Stimulated activated CD4-positive, alpha-beta T cell treated with anti-CD3 and anti-CD28 coated beads, Interleukin-15, amount 100 ng/mL, for 48 hours (primary cell): ENCODE data around the gene ARHGAP27.

Experiments
- DNase-seq, 2 donors: peaks; one replicate each; pipeline ENCODE4 v3.0.0-alpha.2; 2020; ENCODE audit warnings: low read depth in 2 of 2

ARHGAP27 gene

DNA sequence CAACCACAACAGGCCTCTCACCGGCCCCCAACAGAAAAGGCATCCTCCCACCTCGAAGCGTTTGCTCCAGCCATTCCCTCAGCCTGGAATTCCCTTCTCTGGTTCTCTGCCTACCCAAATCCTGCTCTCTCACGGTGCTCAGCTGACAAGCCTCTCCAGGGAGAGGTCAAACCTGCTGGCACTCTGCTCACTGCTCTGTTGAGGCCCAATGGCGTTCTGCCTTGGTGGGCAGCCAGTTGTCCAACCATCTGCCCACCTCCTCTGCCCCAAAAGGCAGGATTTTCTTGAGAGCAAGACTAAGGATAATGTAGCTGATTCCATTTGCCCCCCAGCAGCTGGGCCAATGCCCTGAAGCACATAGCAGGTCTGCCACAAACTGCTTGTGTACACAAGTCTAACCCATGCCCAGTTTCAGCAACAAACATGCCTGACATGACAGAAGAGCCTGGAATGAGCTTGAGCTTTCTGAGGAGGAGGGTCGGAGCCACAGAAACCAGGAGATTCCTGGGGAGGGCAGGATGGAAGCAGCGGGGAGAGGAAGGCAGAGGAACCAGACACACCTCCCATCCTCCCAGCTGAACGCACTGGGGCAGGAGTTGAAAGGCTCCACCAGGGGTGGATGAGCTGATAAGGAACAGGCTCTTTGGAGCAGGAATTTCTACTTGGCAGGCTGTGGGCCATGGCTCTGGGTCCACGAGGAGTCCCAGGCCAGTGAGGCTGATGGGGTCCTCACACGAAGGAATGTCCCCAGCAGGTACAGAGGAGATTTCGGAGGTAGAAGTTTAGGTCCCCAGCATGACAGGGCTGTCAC lies 23.9 kb downstream of the ARHGAP27 start:
- DNase-seq = no peak

DNA sequence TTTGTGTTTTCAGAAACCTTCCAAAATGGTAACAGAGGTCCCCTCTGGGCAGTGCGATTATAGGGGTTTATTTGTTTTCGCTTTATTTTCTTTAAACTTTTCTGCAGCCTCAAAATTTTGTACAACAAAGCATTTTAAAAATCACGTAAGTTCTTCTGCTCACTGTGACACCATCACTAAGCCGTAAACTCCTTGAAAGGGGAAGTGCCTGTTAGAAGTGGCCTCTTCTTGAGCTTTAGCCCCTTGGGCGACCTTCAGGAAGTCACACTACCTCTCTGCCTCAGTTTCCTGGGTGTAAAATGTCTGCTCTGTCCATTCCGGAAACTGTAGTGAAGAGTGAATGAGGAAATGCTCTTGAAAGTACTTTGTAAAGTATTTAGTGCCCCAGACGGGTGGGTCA lies 26.6 kb downstream of the ARHGAP27 start:
- DNase-seq = no peak

DNA sequence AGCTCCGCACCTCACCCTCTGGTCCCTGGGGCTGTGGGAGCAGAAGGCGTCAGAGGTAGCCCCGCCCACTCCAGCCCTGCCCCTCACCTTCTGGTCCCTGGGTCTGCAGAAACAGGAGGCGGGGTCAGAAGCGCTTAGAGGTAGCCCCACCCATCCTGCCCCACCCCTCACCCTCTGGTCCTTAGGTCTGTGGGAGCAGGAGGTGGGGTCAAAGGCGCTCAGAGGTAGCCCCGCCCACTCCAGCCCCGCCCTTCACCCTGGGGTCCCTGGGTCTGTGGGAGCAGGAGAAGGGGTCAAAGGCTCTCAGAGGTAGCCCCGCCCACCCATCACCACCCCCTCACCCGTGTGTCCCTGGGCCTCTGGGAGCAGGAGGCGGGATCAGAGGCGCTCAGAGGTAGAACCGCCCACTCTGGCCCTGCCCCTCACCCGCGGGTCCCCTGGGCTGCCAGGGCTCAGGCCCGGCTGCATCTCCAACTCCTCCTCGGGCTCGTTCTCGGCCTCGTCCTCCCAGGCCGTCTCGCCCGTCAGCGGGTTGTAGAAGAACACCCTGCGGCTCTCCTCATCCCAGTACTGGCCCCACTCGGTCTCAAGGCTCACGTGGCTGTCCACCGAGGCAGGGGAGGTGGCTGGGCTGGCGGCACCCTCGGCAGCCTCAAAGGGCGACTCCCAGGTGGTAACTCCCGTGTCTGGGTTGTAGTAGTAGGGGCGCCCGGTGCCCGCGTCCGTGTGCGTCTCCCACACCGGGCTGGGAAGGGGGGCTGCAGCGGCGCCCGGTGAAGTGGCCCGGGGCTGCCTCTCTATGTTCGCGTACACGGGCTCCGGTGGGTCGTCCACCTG lies 27.2 kb downstream of the ARHGAP27 start:
- DNase-seq = no peak

DNA sequence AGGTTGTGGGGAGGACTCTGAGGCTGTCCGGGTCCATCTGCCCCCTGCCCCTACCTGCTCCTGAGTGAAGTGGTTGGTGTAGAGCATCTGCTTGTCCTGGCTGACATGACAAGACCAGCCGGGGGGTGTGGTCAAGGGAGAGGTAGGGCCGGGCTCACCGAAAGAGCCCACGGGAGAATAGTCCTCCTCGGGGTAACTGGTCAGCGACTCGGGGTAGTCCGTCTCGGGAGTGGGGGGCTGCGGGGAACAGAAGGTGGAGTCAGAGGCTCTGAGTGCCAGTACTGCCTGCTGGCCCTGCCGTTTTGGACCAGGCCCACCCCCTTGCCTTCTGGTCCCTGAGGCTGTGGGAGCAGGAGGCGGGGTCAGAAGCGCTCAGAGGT lies 27.8 kb downstream of the ARHGAP27 start:
- no peak for DNase-seq

DNA sequence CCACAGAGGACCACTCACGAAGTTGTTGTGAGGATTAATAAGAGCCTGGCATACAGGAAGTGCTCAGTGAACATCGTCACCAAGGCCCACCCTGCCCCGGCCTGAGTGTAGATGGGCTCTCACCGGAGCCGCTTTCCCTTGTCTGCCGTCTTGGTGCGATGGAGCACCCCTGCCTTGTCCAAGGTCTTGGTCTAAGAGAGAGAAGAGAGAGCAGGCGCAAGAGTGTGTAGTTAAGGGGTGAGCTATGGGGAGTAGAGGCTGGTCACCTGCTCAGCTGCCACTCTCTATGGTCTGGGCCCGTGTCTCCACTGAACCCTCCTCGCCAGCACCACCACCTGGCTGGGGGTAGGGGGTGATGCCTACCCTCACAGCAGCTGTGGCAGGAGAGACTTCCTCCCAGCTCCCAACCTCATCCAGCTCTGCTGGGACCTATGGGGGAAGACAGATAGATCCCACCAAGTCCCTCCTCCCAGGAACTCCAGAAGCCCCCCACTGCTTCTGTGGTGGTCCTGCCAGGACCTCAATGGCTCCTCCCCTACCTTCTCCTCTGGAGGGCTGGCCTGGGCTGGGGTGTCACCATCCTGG lies 28.7 kb downstream of the ARHGAP27 start:
- DNase-seq = no peak

DNA sequence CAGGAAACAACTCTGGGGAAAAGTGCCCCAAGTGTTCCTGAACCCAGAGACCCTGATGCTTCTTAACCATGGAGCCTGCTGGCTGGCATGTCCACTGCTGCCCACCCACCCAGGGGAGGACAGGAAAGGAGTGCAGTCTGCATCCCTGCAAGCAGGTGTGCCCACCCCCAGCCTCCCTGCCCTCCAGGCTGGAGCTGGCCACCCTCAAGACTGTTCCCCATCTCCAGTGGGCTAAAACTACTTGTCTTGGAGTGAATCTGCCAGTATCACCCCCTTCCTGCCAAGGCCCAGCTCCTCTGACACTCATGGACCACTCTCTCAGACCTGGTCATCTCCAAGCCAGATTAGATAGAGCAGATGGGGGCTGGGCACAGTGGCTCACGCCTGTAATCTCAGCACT lies 29.8 kb downstream of the ARHGAP27 start:
- no peak for DNase-seq

DNA sequence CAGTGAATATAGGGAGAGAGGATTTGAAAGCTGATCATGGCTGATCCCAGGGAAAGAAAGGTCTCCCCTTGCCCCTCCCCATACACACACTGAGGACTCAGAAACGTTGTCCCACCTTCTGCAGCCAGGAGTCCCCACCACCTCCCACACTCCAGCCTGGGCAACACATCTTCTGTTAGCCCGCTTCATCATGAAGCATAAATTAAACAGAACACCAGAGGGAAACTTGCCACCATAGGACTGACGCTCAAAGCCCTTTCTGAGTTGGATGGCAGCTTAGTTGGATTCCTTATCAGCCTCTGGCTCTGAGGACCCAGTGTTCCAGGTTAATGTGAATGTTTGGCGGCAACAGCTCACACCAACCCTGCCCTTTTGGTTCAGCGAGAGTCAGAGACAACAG lies 33.9 kb downstream of the ARHGAP27 start:
- DNase-seq = no peak

DNA sequence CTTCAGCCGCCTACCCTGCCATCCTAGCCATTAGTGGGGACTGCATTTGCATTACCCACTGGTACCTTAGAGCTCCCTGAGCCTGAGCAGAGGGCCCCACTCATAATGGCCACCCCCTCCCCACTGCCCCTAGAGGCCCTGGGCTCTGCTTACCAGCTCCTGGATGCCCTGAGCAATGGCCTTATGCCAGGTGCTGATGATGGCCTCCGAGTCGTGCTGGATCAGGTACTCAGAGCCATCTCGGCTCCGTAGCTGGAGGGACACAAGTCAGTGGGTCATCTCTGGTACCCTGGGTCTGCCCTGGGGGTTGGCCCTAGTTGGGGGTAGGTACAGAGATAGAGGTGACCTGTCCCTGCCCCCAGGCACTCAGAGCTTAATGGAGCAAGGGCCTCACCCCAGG lies 34.9 kb downstream of the ARHGAP27 start:
- no peak for DNase-seq

DNA sequence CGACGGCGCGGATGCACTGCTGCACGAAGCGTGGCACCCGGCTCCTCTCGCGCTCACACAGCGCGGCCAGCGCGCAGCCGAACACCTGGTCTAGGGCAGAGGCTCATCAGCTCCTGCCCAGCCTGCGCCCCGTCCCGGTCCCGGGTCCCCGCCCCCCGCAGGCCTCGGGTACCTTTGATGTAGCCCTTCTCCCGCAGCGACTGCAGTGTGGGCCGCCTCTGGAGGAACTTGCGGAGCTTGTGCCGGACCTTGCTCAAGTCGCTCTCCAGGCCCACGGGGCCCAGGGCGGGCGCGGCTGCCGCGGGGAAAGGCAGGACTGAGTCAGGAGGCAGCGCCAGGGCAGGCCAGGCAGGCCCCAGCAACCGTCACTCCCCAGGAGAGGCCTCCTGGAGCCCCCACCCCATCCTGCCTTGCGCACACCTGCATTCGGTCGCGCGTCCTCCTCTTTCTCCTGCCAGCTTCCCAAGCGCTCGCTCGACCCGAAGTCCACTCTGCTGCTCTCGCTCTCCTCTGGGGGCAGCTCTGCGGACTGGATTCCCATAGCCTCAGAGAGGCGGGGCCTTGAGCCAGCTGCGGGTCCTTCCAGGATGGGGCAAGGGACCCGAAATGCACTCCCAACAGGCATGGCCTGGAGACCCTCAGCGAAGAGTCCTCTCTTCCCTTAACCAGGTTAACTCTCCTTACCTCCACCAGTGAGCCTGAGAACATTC lies 36.0 kb downstream of the ARHGAP27 start:
- DNase-seq = no peak

DNA sequence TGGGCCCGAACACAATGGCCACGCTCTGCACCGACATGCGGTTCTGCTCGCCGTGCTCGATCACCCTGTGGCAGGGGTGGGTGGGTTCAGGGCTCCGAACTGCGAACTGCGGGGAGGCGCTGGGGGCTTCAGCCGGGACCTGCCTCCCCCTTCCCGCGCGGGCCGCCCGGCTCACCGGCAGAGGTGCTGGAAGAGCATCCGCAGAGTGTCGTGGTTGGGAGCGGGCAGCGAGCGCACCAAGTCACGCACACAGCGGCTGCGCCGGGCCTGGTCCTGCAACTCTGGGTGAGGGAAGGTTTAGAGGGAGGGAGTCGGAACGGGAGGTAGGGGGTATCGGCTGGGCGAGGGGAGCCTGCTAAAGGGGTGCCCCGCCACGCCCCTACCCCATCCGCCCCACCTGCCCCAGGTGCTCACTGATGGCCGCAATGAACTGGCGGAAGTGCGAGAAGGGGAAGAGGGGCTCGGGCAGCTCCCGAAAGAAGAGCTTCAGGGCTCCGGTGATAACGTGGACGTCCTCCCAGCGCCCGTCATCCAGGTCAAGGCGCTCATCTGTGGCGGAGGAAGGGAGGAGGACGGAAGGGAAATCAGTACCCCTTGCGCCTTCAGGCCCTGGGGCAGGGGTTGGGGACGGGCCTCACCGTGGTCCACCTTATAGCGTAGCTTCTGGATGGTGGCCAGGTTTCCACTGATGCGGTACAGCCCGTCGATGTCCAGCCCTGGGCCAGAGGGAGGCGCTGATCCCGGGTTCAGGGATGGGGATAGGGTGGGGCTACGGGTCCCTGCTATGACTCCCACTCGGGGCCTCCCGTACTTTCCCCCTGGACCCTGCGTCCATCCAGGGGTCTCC lies 36.9 kb downstream of the ARHGAP27 start:
- DNase-seq = no peak

DNA sequence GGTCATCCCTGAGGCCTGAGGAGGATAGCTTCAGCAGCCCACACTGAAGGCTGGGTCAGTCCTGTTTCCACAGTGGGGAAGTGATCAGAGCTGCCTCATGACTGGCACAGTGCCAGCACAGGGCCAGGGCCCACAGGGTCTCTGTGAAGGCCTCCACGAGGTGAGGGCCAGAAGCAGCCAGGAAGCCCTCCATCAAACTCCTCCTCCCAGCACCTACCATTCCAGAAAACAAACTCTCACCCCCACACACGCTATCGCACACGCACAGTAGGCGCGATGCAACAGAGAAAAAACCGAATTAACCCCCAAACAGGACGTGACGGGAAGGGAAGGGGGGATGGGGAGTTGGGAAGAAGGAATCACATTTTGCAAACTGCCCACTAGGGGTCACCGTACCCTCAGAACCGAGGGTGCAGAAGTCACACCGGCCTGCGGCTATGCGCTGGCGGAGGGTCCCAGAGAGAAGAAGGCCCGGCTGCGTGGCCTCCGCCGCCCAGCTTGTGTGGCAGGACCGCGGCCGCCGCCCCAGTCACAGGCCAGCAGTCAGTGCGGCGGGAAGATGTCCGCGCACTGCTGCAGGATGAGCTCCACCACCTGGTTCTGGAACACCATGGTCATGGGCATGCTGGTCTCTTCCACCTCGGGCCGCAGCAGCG lies 37.6 kb downstream of the ARHGAP27 start:
- DNase-seq = no peak

DNA sequence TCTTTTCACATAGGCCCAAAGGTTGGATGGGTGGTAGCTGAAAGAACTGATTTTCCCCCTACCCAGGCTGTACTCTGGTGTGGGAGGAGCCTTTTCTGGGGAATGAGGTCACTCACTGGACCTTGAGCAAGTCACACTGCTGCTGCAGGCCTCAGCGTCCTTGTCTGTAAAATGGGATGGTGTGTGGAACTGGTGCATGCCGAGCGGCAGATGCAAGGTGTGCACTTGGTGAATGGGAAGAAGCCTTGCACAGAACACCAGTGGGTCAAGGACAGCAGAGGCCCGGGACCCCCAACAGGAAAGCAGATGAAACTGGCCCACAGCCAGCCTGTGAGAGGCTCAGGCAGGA lies 38.1 kb downstream of the ARHGAP27 start:
- no peak for DNase-seq

DNA sequence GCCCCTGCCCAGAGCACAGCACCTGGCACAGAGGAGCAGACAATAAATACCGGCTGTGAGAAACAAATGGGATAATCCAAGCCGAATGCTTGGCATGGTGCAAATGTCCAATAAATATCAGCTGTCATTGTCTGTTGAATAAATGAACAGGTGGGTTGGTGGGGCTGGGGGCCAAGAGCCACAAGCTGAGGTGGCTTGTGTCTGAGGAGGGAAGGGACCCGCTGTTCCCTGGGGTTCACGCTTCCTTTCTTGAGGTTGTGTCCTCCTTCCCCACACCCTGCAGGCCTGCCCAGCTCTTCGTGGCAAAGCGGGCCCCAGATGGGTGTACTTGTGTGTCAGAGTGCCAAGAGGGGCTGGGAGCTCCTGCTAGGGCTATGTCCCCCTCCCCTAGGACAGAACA lies 38.6 kb downstream of the ARHGAP27 start:
- no peak for DNase-seq

DNA sequence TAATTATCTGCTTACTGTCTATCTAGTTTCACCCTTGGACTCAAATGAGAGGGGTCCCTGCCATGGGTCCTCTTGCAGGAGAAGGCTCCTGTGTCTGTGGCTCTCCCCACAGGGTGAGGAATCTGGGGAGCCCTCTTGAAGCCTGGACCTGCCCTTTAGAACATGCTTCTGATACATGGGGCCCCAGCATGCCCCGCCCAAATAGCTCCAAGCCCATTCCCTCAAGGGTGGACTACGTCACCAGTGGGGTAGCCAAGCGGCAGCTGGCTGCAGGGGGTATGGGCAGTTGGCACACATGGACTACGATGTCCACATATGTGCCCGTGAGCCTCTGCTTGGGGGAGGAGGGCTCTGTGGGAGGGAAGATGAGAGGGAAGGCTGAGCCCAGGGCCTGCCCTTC lies 39.3 kb downstream of the ARHGAP27 start:
- DNase-seq = no peak

DNA sequence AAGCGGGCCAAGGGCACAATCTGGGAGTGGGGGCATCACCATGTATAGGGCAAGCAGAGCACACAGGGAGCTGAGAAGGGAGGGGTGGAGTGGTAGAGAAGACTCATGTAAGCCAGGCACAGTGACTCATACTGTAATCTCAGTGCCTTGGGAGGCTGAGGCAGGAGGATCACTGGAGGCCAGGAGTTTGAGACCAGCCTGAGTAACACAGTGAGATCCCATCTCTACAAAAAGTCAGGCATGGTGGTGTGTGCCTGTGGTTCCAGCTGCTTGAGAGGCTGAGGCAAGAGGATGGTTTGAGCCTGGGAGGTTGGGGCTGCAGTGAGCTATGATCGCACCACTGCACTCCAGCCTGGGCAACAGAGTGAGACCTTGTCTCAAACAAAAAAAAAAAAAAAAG lies 40.8 kb downstream of the ARHGAP27 start:
- DNase-seq = no peak

DNA sequence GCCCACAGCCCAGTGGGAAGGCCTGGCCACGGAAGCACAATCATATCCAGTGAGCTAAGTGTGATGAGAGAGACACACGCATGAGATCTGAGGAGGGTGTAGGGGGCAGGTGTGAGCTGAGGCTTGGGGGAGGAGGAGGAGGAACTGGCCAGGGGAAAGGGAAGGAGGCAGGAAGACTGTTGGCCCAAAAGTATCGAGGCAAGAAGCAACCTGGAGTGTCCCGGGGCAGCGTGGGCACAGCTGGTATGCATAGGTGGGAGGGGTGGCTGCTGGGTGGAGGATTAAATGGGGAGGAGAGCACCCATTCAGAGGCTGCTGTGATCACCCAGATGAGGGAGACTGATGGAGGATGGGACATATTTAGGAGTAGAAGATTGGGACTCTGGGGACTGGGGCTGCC lies 41.4 kb downstream of the ARHGAP27 start:
- no peak for DNase-seq

DNA sequence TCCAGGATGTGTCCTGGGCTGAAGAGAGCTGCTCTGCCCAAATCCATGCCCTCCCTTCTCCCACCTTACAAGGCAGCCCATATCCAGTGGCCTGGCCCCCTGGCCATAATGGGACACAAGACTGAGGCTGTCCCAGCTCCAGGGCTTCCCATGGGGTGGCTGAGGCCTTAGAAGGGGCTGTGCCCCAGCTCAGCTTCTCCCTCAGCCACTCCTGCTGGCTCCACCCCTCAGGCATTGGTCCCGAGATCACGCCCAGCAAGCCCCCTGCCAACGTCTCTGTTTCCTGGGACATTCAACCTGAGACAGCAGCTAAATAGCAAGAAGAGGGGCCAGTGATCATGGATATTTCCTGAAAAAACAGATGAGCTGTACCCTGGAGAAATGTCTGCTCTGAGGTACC lies 43.3 kb downstream of the ARHGAP27 start:
- DNase-seq = no peak

DNA sequence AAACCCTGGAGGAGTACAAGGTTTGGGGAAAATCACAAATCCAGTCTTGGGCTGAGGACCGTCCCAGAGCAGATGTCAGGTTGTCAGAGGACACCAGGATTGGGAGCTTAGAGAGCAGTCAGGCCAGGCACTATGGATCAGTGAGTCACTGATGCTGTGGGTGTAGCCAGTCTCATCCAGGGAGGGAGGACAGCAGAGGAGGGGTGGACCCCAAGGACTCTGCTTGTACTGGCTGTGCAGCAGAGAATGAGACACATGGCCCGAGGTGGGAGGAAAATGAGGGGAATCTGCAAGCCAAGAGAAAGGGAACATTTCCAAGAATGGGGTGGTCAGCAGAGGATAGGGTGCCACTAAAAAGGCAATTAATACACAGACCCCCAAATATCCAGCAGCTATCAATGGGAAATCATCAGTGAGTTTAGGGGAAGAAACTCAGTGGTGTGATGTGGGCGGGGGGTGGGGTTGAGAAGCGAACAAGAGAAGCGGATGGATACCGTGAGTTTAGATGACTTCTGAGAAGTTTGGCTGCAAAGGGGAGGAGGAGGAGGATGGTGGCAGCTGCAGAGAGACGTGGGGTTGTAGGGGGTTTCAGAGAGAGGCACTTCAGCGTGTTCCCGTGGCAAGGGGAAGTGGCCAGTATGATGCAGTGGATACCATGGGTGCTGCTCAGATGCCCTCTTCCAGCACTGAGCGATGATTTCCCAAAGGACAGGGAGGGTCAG lies 43.9 kb downstream of the ARHGAP27 start:
- DNase-seq = no peak

DNA sequence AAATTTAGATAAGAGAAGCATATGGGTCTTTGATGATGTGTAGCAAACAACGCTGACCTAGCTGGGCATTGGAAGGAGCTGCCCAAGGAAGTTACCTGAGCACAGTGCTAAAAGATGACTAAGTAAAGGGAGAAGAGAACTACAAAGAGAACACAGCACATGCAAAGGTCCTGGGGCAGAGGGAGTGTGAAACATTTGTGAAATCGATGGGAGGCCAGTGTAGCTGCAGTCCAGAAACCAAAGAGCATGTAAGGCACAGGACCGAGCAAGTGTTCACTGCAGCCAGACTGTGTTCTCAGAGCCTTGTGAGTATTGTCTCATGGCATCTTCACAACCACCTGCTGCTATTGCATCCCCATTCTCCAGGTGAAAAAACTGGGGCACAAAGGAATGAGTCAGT lies 44.9 kb downstream of the ARHGAP27 start:
- no peak for DNase-seq

DNA sequence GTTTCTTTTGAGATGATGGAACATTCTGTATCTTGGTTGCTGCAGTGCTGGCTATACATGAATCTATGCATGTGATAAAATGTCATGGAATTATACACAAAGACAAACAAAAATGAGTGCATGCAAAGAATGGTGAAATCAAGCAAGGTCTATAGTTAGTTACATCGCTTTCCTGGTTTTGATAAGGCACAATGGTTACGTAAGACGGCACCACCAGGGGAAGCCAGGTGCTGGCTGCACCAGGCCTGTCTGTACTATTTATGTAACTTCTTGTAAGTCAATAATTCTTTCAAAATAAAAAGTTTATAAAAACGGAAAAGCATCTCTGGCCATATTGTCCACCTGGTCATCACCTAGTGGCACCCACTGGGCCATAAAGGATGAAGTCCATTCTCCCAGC lies 46.5 kb downstream of the ARHGAP27 start:
- no peak for DNase-seq
